GM18499 (cell line): Measurements from ENCODE around the gene RASA3.
"Not testable (repeated sequence)": the region's sequence is repeated elsewhere in the genome, so short reads cannot be mapped to it uniquely, and the experiment has no call there.

Source experiments
- ATAC-seq: cut with Tn5 transposase; IDR thresholded peaks from one replicate; pipeline ENCODE4 v1.9.1; 2021; ENCODE audit warnings: moderate number of reproducible peaks; ENCODE audit not compliant: insufficient read depth, unreplicated experiment

Gene RASA3

DNA sequence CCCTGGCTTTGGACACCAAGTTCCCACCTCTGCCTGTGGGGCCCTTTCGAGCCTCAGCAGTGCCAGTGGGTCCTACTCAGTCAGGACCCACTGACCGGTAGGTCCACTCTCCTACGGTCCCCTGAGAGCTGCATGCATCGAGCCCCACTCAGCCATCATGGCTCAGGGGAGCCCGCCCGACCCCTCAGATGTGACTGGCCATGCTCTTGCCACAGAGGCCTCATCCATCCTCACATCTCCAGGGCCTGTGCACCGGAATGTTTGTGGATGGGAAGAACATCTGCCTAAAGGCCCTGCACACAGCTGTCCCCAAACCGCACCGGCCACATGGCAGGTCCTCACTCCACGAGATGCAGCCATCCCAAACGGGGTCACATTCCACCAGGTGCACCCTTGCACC is 105.9 kb downstream of the RASA3 start:
- ATAC-seq, result no peak

DNA sequence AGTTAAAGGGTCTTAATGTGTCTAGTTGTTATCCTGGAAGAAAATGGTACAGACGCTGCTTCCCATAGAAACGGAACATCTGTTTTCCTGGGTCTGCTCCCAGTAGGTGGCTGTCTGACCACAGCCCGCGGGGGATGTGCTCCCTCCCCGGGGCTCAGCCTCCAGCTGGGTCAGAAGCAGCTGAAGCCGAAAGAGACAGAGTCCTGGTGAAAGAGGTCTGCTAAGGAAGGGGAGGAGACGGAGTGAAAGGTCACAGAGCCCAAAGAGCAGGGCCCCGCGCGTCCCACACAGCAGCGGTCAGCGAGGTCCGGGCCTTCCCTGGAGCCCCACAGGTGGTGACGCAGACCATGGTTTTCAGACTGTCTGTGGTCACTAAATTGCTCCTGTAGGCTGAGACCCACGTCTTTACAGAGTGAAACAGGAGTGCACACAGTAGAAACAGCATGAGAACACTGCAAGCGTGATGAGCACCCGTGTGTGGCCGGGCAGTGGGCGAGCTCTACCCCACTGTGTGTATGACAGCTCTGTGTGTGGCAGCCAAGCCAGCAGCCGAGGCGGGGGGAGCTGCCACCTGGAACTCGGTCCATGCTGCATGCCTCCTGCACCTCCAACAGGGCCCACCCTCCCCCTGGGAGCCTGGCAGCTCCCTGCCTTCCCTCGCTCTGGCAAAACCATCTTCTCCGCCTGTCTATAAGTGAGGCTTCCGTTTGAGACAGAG is 106.5 kb downstream of the RASA3 start:
- no peak for ATAC-seq

DNA sequence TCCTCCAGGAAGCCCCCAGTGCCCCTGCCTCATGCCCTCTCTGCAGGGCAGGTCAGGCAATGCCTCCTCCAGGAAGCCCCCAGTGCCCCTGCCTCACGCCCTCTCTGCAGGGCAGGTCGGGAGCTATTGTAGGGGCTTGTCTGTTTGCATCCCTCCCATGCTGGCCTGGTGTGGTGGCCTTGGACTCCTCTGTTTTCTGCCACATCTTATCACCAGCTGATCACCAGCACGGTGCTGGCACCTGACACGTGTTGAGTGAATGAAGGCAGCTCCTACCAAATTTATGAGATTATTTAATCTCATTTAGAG is 107.1 kb downstream of the RASA3 start:
- ATAC-seq, result no peak

DNA sequence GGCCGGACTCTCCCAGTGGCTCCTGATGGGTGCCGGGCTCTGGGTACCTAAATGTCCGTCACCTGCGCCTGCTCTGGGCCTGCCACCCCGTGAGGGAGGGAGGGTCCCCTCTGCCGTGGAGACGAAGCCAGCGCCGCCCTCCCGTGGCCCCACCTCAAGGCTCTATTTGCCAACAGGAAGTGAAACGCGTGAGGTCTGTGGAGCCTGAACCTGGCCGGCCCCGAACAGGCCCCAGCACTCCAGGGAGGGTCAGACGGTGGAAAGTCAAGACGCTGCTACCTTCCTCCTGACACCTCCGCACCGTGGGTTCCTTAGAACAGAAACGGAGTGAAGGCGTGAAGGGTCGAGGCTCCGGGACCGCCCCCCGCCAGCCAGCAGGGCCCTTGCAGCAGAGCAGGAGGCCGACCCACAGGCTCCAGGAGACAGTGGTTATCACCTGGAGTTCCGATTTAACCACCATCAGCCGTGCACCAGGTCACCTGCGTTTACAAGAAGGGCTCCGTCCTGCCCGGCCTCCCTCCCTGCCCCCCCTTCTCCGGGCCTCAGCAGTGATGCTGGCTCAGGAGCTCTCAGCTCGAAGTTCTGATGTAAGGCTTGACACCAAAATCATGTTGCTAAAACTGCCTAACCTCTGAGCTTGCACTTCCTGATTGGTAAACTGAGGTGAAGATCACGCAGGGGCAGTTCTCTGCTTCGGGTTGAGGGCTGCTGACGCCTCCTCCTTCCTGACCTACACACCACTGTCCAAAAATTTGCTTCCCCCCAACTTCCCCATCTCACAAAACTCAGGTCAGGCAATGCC is 107.6 kb downstream of the RASA3 start:
- no peak for ATAC-seq

DNA sequence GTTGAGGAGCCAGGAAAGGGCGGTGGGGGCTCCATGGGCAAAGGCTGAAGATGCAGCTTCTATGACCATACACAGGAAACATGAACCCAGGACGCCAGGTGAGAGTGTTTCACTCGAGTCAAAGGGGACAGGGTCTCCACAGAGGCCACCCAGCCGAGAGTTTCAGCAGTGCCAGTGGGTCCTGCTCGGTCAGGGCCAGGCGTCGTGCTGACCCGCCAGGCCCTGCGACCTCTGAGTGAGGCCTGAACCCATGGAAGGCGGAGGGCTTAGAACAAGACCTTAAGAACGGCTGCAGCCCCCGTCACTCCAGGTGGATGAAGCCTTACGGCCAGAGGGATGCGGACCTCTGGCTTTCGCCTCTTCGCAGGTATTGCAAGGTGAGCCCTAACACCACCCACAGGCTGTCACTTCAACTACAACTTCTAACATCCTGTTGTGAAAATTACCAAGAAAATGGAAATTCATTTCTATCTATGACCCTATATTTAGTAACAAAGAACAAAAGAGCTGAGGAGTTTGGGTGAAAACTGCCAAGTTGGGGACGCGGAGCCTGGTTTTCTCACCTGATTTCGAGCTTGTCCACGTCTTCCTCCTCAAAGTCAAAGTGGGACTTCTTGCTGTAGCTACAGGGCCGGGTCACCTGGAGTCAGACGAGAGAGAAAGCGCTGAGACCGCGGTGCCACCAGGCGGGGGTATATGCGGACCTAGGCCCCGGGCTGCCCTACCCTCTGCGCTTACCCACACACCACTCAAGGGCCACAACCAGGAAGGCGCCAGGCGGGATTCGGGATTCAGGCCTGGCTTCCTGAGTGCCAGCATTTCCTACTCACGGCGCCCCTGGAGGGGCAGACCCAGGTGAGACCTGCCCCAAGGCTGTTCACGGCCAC is 108.5 kb downstream of the RASA3 start:
- no peak for ATAC-seq

DNA sequence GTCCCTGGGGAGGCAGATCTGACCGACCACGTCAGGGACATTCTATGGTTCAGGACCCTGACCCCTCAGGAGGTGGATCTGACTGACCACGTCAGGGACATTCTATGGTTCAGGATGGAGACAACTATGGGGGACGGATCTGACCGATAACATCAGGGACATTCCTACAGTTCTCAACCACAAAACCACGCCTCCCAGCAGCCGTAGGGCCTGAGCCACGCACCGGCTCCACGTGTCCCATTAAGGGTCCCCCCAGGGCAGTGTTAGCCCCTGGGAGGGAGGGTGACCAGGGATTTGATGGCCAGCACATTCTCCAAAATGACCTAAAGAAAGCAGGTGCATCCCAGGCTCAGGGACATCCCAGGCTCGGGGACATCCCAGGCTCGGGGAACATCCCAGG is 109.5 kb downstream of the RASA3 start:
- ATAC-seq, result no peak

DNA sequence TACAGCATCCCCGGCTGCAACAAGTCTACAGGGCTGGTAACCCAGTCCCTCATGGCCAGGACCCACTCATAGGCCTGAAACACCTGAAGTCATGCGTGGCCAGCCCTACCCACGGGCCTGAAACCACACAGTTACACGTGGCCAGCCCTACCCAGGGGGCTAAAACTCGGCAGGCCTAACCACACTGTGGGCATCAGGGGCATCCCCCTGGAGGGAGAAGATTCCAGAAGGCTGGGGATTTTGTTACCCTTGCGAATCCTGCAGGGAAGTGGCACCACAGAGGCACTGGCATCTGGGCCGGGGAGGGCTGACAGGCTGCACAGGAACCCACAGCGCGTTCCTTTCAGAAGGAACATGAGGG is 110.1 kb downstream of the RASA3 start:
- ATAC-seq, result no peak

DNA sequence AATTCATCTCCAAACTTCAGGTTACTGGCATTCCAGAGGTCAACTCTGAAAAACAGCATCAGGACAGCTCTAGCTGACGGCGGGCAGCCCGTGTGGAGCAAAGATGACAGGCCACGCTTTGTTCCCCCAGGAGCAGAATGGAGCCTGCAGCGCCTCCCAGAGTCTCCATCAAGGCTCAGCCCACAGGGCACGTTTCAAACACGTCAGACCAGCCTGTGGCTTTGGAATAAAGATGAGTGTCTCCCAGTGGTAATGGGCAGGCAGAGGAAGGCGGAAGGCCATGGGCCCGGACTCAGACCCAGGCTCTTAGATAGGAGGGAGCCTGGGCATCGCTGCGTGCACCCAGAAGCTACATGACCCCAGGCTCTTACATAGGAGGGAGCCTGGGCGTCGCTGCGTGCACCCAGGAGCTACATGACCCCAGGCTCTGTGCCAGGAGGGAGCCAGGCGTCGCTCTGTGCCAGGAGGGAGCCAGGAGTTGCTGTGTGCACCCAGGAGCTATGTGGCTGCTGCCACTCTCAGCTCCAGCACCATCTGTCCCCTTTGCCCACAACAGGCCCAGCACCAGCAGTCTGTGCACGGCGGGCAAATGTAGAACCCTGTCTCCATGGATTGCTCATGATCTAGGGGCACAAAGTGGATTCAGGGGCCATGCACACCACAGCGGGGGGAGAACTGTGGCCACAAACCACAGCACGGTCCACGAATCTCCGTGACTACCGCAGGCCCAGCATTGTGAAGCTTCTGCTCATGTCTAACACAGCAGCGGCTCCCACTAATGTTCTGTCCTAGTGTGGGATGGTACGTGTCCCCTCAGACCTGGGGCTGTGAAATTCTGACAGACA is 110.7 kb downstream of the RASA3 start:
- ATAC-seq, result no peak

DNA sequence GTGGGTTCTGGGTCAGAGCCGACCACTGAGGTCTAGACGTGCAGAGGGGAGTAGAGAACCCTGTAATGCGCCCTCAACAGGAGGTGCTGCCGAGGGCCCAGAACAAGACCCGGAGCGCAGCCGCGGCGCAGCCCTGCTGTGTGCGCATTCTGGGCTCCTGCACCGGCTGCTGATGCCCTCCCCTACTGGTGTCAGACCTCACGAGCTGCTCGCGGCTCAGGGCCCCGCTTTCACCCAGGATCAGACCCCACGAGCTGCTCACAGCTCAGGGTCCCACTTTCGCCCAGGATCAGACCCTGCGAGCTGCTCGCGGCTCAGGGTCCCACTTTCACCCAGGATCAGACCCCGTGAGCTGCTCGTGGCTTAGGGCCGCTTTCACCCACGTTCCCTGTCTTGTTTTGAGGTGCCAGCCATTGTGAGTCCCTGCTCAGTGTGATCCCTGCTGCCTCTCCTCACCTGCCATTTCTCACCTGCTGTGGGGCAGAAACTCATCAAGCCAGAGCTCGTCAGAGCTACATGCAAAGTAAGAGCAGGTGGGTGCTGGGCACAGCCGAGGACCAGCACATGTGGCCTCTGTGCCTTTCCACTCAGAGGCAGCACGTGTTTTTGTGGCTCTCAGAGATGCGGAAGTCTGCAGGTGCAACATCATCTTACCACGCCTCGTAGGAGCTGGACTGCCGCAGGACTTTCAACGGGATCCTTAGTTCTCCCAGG is 111.5 kb downstream of the RASA3 start:
- no peak for ATAC-seq

DNA sequence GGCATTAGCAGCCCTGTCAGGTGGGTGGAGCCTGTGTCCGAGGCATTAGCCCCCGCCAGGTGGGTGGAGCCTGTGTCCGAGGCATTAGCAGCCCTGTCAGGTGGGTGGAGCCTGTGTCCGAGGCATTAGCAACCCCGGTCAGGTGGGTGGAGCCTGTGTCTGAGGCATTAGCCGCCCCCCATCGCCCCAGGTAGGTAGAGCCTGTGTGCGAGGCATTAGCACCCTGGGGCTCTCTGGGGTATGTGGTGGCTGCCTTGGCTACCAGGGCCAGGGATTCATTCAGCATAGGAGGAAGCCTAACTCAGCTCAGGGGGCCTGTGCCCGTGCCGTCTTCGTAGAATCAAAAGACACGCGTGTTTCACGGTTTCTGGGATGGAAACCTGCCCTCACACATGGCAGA is 112.3 kb downstream of the RASA3 start:
- not testable (repeated sequence) for ATAC-seq

DNA sequence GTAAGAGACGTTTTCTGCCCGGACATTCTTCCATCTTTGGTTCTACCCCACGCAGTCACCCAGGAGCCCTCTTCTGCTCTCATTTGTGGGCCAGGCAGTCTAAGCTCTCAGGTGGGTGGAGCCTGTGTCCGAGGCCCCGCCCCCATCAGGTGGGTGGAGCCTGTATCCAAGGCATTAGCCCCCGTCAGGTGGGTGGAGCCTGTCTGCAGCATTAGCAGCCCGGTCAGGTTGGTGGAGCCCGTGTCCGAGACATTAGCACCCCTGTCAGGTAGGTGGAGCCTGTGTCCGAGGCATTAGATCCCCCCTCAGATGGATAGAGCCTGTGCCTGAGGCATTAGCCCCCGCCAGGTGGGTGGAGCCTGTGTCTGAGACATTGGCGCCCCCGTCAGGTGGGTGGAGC is 113.1 kb downstream of the RASA3 start:
- ATAC-seq, result no peak

DNA sequence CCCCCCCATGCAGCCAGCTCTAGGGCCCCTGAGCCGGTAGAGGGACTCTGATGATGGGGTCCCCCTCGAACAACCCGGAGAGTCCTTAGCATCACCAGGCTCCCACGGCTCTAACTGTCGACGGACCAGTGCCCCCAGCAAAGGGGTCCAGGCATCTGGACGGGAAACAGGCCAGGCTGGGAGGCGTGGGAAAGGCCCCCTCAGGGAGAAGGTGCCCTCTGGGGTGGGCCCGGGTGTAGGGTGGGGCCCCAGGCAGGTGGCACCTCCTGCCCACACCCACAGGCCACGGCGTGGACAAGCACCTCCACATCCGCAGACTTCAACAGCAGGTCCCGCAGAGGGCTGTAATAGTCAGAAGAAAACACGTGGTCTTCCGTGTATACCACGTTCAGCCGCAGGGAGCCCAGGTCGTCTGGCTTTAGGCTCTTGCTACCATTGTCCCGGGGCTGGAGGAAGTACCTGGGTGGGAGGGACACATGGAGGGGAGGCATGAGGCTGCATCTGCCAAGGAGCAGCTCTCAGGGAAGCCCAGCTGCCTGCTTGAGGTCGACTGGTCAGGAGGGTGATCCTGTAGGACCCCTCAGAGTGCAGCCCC is 113.9 kb downstream of the RASA3 start:
- ATAC-seq, result no peak

DNA sequence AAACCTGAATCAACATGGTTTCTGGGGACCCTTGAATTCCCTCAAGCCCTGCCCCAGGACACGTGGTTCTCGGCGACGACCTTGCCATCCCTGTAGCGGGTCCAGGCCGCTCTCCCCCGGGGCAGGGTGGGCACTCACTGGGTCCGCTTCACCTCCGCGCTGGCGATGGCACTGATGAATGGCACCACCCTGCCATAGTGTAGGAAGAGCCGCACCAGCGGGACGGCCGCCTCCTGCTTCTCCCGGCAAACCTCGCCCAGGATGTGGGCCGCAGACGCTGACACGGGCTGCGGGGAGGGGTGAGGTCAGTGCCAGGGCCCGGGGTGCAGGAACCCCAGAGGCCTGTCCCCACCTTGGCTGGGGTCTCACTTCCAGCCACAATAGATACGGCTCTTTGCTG is 114.5 kb downstream of the RASA3 start:
- no peak for ATAC-seq

DNA sequence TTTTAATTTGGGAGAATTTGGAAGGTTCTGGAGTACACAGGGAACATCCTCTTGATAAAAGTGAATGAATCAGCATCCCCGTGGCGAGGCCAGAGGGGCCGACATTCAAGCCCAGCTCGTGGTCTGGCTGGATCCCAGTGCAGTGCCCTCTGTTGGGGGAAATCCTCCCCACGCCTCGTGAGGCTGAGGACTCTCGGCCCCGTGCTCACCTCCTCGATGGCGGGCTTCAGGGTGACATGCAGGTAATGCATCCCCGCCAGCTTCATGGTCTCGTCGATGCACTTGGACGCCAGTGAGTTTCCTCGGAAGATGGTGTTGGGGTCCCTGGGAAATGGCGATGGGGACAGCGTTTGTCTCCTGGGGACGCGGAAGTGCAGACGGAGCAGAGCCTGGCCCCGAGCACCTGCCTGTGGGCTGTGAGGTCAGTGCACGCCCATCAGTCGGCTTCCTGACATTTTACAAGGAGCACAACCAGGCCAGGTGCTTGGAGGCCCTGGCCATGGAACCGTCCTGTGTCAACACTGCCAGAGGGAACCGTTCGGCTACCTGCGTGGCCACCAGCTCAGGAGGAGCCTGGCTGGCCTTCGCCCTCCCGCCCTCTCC is 115.3 kb downstream of the RASA3 start:
- no peak for ATAC-seq

DNA sequence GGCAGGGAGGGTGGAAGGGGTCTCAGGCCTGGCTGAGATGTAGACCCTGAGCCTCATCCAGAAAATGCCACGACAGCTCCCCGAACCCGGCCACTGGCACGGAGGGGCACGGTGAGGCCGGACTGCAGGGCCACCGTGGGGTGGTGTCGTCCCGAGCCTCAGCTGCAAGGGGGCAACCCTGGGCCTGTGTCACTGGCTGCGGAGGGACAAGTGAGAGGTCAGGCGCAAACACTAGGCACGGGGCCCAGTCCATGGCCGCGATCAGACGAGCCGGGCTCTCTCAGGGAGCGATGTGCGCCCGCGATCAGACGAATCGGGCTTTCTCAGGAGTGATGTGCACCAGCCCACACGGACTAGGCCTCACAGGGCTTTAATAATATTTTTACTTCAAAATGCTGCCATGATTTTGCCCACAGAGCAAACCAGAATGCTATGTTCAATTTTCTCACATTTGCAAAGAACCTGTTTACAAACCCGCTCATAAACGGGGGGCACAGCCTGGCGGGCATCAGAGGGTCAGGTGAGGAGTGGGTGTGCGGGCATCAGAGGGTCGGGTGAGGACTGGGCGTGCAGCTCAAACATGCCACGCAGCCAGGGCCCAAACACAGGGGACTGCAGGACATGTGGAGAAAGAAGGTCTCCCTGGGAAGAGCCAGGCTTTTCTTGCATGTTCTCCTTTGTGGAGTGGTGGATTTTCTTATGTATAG is 115.9 kb downstream of the RASA3 start:
- no peak for ATAC-seq

DNA sequence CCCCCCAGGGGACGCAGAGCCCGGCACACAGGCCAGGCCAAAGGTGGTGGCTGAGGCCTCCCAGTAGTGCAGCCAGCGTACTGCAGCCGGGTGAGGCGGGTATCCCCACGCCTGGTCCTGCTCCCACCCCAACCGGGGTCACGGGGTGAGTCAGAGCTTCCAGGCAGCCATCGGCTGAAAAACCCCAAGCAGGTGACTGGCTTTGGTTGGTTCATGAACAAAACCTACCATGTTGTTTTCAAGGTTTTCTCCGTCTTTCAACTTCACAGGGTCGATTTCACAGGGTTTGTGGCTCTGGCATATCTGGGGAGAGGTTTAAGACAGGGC is 116.5 kb downstream of the RASA3 start:
- ATAC-seq, result no peak

DNA sequence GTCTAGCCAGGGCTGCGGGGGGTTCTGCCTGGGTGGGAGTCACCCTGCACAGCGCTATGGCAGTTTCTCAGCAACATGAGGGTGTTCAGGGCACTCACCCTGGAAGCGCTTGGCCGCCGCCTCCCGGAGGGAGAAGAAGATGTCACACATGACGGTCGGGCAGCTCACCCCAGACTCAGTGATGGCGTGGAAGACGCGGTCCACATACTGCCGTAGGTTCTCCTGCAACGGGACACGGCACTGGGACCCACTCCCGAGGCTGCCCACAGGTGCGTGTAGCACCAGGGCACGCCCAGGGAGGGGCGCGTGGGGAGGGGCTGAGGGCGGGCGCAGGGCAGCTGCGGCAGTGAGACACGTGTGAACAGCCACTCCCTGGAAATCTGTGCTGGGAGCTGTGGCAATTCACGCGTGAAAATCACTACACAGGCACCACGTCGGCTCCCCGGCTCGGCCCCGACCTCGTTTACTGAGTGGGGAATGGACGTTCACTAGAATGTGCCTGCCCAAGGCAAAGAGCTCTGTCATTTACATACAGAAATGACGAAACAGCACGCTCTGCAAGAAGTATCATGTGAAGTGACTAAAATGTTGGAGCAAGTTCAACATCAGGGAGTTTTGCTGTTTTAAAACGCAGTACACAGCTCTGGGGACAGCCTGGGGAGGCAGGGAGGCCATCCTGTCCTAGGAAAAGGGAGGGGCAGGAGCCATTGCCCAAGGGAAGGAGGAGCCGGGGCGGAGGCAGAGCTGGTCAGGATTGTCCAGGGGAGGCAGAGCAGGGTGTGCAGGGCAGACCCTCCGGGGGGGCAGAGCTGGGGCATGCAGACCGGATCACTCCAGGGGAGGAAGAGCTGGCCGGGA is 117.1 kb downstream of the RASA3 start:
- ATAC-seq, result no peak
